ENCODE results near the gene EXOSC9. TPM values are rescaled to one million over a fixed set of nuclear protein-coding genes. Genes with fewer than 3 reads are reported as not detected.

The EXOSC9 gene
- total and polyA plus RNA-seq, 2 experiments from 2014 or later, result 71.9 to 105 TPM

DNA sequence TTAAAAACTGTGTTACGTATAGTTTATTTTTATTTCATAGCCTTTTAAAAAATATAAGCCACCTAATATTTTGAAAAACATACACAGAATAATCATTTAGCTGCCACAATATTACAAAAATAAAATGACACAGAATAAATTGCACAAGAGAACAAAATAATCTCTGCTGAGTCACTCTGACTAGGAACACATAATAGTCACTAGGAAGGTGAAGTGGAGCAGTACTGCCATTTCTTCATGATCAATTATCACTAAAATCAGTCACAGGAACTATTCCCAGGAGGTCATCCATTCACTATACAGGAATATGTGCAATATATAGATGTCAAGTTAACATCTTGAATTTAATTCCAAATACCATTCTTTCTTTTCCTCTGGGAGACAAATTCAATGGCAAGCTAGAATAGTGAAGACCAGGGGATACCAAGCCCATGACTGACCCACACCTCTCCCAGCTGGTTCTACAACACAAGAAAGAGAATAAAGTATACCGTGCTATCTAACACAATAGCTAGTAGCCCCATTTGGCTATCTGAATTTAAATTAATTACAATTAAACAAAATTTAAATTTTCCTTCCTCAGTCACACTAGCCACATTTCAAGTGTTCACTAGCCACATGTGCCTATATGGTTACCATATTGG is 42.1 kb upstream of the EXOSC9 start:
- TF ChIP-seq, protein P1, sequence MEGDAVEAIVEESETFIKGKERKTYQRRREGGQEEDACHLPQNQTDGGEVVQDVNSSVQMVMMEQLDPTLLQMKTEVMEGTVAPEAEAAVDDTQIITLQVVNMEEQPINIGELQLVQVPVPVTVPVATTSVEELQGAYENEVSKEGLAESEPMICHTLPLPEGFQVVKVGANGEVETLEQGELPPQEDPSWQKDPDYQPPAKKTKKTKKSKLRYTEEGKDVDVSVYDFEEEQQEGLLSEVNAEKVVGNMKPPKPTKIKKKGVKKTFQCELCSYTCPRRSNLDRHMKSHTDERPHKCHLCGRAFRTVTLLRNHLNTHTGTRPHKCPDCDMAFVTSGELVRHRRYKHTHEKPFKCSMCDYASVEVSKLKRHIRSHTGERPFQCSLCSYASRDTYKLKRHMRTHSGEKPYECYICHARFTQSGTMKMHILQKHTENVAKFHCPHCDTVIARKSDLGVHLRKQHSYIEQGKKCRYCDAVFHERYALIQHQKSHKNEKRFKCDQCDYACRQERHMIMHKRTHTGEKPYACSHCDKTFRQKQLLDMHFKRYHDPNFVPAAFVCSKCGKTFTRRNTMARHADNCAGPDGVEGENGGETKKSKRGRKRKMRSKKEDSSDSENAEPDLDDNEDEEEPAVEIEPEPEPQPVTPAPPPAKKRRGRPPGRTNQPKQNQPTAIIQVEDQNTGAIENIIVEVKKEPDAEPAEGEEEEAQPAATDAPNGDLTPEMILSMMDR (conservative IDR thresholded peaks at IDR 0.05; ENCODE audit: low read depth in 2 of 2), result no peak
- no peak for TF ChIP-seq POLR2AphosphoS5 (IDR thresholded peaks at IDR 0.05; ENCODE audit: low read depth)
- peaks cover 5% of the 10 kb centered on the region; the same call in 2 of the 3 replicates for H3K4me1 Mint-ChIP-seq
- no peak overlapping the region for H2AFZ ChIP-seq
- DNase-seq (ENCODE audit: low spot score) (no peak), ATAC-seq (no peak)
- H3K27ac ChIP-seq (ENCODE audit: low read depth), result no peak overlapping the region
- no peak overlapping the region for H3K27ac Mint-ChIP-seq
- H3K4me3 Mint-ChIP-seq, result no peak overlapping the region
- no peaks in the 10 kb centered on the region for H4K20me1 ChIP-seq (replicated peaks; ENCODE audit: insufficient read depth)
- H3K27me3 Mint-ChIP-seq (ENCODE audit: insufficient read depth, low read depth, poor library complexity), result peaks cover 20% of the 10 kb centered on the region
- no peaks in the 10 kb centered on the region for H3K36me3 Mint-ChIP-seq (ENCODE audit: low read depth)
- peaks cover 4% of the 10 kb centered on the region; the same call in 1 of the 2 replicates for H3K9me2 ChIP-seq (ENCODE audit: insufficient read depth)
- H3F3A ChIP-seq (replicated peaks; ENCODE audit: low read depth), result no peaks in the 10 kb centered on the region
- H3K9me3 Mint-ChIP-seq, result no peaks in the 10 kb centered on the region
- peaks cover 48% of the 10 kb centered on the region for H3K27me3 ChIP-seq (ENCODE audit: insufficient read depth)
- H3K36me3 ChIP-seq (ENCODE audit: insufficient read depth), result no peaks in the 10 kb centered on the region
- no peaks in the 10 kb centered on the region for H3K79me2 ChIP-seq (replicated peaks; ENCODE audit: insufficient read depth)
- H3K4me3 ChIP-seq, result no peak overlapping the region
- peaks cover 4% of the 10 kb centered on the region; the same call in 1 of the 2 replicates for H3K4me1 ChIP-seq (ENCODE audit: insufficient read depth)
- no peak overlapping the region for H3K4me2 ChIP-seq

DNA sequence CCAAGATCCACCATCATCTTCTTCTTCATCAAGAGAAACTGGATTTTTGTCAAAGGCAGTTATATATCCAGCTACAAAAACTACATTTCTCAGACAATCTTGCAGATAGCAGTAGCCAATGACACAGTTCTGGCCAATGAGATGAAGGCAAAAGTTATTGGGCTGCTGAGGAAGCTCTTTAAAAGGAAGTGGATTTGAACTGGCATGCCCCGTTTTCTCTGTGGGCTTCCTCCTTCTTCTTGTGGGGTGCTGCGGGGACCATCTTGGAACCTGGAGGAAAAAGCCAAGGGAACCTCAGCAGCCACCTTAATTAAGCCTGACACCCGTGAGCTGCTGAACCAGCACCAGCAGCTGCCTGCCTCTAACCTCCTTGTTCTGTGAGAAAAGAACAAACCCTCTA is 40.9 kb upstream of the EXOSC9 start:
- no peak overlapping the region for H3K4me2 ChIP-seq
- peaks cover 59% of the 10 kb centered on the region for H3K27me3 ChIP-seq (ENCODE audit: insufficient read depth)
- H3K4me1 ChIP-seq (ENCODE audit: insufficient read depth), result peaks cover 8% of the 10 kb centered on the region; the same call in 1 of the 2 replicates
- Mint-ChIP-seq H3K9me3 (no peaks in the 10 kb centered on the region), H3K27me3 (ENCODE audit: insufficient read depth, low read depth, poor library complexity) (peaks cover 30% of the 10 kb centered on the region), H3K4me3 (no peak overlapping the region), H3K36me3 (ENCODE audit: low read depth) (no peaks in the 10 kb centered on the region), H3K4me1 (peaks cover 7% of the 10 kb centered on the region; the same call in 2 of the 3 replicates), H3K27ac (no peak overlapping the region)
- no peaks in the 10 kb centered on the region for H3F3A ChIP-seq (replicated peaks; ENCODE audit: low read depth)
- H4K20me1 ChIP-seq (replicated peaks; ENCODE audit: insufficient read depth), result no peaks in the 10 kb centered on the region
- no peak overlapping the region for H3K4me3 ChIP-seq
- H2AFZ ChIP-seq, result no peak overlapping the region
- DNase-seq (ENCODE audit: low spot score), result no peak
- no peaks in the 10 kb centered on the region for H3K9me2 ChIP-seq (ENCODE audit: insufficient read depth)
- no peaks in the 10 kb centered on the region for H3K36me3 ChIP-seq (ENCODE audit: insufficient read depth)
- ATAC-seq, result no peak
- no peaks in the 10 kb centered on the region for H3K79me2 ChIP-seq (replicated peaks; ENCODE audit: insufficient read depth)
- H3K27ac ChIP-seq (ENCODE audit: low read depth), result no peak overlapping the region
- TF ChIP-seq ZNF331 (CRISPR knock-in tag; IDR thresholded peaks at IDR 0.05; ENCODE audit: low read depth) (no peak), JUNB (IDR thresholded peaks at IDR 0.05; ENCODE audit: unreplicated experiment) (no peak), CREB1 (CRISPR knock-in tag; IDR thresholded peaks at IDR 0.05; ENCODE audit: low read depth) (no peak), POLR2AphosphoS5 (IDR thresholded peaks at IDR 0.05; ENCODE audit: low read depth) (no peak), ZNF114 (CRISPR knock-in tag; IDR thresholded peaks at IDR 0.05) (no peak), STAT1 (IDR thresholded peaks at IDR 0.05; ENCODE audit: unreplicated experiment) (no peak), NANOG (IDR thresholded peaks at IDR 0.05; ENCODE audit: borderline replicate concordance) (no peak)
- TF ChIP-seq, protein P2, sequence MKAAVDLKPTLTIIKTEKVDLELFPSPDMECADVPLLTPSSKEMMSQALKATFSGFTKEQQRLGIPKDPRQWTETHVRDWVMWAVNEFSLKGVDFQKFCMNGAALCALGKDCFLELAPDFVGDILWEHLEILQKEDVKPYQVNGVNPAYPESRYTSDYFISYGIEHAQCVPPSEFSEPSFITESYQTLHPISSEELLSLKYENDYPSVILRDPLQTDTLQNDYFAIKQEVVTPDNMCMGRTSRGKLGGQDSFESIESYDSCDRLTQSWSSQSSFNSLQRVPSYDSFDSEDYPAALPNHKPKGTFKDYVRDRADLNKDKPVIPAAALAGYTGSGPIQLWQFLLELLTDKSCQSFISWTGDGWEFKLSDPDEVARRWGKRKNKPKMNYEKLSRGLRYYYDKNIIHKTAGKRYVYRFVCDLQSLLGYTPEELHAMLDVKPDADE (IDR thresholded peaks at IDR 0.05), result no peak
- TF ChIP-seq, protein P1 (conservative IDR thresholded peaks at IDR 0.05; ENCODE audit: low read depth in 2 of 2), result no peak
- TF ChIP-seq, protein P3, sequence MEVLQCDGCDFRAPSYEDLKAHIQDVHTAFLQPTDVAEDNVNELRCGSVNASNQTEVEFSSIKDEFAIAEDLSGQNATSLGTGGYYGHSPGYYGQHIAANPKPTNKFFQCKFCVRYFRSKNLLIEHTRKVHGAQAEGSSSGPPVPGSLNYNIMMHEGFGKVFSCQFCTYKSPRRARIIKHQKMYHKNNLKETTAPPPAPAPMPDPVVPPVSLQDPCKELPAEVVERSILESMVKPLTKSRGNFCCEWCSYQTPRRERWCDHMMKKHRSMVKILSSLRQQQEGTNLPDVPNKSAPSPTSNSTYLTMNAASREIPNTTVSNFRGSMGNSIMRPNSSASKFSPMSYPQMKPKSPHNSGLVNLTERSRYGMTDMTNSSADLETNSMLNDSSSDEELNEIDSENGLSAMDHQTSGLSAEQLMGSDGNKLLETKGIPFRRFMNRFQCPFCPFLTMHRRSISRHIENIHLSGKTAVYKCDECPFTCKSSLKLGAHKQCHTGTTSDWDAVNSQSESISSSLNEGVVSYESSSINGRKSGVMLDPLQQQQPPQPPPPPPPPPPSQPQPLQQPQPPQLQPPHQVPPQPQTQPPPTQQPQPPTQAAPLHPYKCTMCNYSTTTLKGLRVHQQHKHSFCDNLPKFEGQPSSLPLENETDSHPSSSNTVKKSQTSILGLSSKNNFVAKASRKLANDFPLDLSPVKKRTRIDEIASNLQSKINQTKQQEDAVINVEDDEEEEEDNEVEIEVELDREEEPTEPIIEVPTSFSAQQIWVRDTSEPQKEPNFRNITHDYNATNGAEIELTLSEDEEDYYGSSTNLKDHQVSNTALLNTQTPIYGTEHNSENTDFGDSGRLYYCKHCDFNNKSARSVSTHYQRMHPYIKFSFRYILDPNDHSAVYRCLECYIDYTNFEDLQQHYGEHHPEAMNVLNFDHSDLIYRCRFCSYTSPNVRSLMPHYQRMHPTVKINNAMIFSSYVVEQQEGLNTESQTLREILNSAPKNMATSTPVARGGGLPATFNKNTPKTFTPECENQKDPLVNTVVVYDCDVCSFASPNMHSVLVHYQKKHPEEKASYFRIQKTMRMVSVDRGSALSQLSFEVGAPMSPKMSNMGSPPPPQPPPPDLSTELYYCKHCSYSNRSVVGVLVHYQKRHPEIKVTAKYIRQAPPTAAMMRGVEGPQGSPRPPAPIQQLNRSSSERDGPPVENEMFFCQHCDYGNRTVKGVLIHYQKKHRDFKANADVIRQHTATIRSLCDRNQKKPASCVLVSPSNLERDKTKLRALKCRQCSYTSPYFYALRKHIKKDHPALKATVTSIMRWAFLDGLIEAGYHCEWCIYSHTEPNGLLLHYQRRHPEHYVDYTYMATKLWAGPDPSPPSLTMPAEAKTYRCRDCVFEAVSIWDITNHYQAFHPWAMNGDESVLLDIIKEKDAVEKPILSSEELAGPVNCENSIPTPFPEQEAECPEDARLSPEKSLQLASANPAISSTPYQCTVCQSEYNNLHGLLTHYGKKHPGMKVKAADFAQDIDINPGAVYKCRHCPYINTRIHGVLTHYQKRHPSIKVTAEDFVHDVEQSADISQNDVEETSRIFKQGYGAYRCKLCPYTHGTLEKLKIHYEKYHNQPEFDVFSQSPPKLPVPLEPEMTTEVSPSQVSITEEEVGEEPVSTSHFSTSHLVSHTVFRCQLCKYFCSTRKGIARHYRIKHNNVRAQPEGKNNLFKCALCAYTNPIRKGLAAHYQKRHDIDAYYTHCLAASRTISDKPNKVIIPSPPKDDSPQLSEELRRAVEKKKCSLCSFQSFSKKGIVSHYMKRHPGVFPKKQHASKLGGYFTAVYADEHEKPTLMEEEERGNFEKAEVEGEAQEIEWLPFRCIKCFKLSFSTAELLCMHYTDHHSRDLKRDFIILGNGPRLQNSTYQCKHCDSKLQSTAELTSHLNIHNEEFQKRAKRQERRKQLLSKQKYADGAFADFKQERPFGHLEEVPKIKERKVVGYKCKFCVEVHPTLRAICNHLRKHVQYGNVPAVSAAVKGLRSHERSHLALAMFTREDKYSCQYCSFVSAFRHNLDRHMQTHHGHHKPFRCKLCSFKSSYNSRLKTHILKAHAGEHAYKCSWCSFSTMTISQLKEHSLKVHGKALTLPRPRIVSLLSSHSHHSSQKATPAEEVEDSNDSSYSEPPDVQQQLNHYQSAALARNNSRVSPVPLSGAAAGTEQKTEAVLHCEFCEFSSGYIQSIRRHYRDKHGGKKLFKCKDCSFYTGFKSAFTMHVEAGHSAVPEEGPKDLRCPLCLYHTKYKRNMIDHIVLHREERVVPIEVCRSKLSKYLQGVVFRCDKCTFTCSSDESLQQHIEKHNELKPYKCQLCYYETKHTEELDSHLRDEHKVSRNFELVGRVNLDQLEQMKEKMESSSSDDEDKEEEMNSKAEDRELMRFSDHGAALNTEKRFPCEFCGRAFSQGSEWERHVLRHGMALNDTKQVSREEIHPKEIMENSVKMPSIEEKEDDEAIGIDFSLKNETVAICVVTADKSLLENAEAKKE (CRISPR knock-in tag; IDR thresholded peaks at IDR 0.05), result no peak

Measured in GM23338 (cell line).